SK-N-SH treated with all-trans-retinoic acid at 6 μM for 48 hours (cell line): ENCODE measurements around the gene SFT2D2.

ENCODE experiments used
- ARNTL ChIP-seq: fragments of 450-650 bp; formaldehyde crosslinking; IDR thresholded peaks from 2 replicates; pipeline ENCODE4 v1.5.0; 2020; ENCODE audit warnings: low read depth, mild to moderate bottlenecking, moderate library complexity, borderline replicate concordance
- ESRRG ChIP-seq: fragments of 250-450 bp; sonication (Bioruptor Pico); IDR thresholded peaks from 2 replicates; pipeline ENCODE4 v1.6.1; 2021; ENCODE audit warnings: mild to moderate bottlenecking
- ZFP30 ChIP-seq: fragments of 450-650 bp; formaldehyde crosslinking; IDR thresholded peaks from 2 replicates; pipeline ENCODE4 v1.5.0; 2022; ENCODE audit warnings: mild to moderate bottlenecking, moderate library complexity

GRCh38 chr1:168285971-168286927 lies 60.4 kb downstream of the SFT2D2 start:
- no peak for TF ChIP-seq ZFP30 (CRISPR knock-in tag)
- no peak for TF ChIP-seq ARNTL (CRISPR knock-in tag)
- no peak for TF ChIP-seq ESRRG
